Upper lobe of right lung (tissue), 1 donor: ENCODE results near the gene OLAH. TPM values are rescaled to one million over a fixed set of nuclear protein-coding genes. Genes with fewer than 3 reads are reported as not detected.

Experiments
- ATAC-seq: fragments of 200-7000 bp; cut with Tn5 transposase; one replicate; pipeline ENCODE4 v1.9.1; 2020; ENCODE audit warnings: mild to moderate bottlenecking, moderate library complexity
- DNase-seq: peaks from one replicate; pipeline ENCODE4 v3.0.0-alpha.2; 2020
- H3K27ac ChIP-seq: fragments of 200-600 bp; one replicate; pipeline ENCODE4 v1.8.0; 2022
- H3K27me3 ChIP-seq: fragments of 200-600 bp; one replicate; pipeline ENCODE4 v1.8.0; 2022; ENCODE audit warnings: mild to moderate bottlenecking
- H3K36me3 ChIP-seq: fragments of 200-600 bp; one replicate; pipeline ENCODE4 v1.8.0; 2022
- H3K4me1 ChIP-seq: fragments of 200-600 bp; one replicate; pipeline ENCODE4 v1.8.0; 2022
- H3K4me3 ChIP-seq: fragments of 200-600 bp; one replicate; pipeline ENCODE4 v1.8.0; 2022; ENCODE audit warnings: mild to moderate bottlenecking
- H3K9me3 ChIP-seq: fragments of 200-600 bp; one replicate; pipeline ENCODE4 v1.8.0; 2022
- intact Hi-C: fragments of 100-400 bp; cut with DNase I; formaldehyde crosslinking; loops from one replicate; pipeline ENCODE4 v1.11.0; 2022
- total RNA-seq: library from RNA; stranded (reverse); fragmentation: NEBNext Ultra II Directional; extraction: Animal tissue kit (Norgen Biotek cat#: 25700); gene quantifications from one replicate; pipeline ENCODE4 v1.2.1, GENCODE V29; 2021
- TF ChIP-seq, protein P1 (sequence below): fragments of 200-600 bp; IDR thresholded peaks from one replicate; pipeline ENCODE4 v1.8.0; 2022; ENCODE audit warnings: antibody characterized with exemption
- donor health status: DM: no; HTN: yes; CAD: no; lungs with severe emphysema.

OLAH gene
- total RNA-seq, 1 donor from 2014 or later = 0.93 TPM

DNA sequence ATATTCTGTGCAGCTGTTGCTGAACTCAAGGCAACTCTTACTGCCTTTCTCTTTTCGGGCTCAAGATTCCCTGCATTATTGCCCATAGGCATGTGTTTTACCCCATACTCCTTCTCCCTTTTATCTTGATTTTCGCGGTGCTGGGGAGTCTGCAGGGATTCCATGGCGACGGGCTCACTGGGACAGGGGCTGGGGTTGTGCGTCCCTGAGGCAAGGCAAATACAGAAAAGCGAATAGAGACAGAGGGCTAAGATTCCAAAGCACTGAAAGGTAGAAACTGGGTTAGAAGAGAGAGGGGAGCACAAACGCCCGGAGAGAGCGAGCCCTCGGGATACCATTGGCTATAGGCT is 52.9 kb downstream of the OLAH start:
- peaks cover 5% of the 10 kb centered on the region for H3K36me3 ChIP-seq
- TF ChIP-seq, protein P1, sequence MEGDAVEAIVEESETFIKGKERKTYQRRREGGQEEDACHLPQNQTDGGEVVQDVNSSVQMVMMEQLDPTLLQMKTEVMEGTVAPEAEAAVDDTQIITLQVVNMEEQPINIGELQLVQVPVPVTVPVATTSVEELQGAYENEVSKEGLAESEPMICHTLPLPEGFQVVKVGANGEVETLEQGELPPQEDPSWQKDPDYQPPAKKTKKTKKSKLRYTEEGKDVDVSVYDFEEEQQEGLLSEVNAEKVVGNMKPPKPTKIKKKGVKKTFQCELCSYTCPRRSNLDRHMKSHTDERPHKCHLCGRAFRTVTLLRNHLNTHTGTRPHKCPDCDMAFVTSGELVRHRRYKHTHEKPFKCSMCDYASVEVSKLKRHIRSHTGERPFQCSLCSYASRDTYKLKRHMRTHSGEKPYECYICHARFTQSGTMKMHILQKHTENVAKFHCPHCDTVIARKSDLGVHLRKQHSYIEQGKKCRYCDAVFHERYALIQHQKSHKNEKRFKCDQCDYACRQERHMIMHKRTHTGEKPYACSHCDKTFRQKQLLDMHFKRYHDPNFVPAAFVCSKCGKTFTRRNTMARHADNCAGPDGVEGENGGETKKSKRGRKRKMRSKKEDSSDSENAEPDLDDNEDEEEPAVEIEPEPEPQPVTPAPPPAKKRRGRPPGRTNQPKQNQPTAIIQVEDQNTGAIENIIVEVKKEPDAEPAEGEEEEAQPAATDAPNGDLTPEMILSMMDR = no peak
- peaks cover 25% of the 10 kb centered on the region for H3K4me1 ChIP-seq
- no peaks in the 10 kb centered on the region for H3K9me3 ChIP-seq
- peak overlapping the region; percentile 96 for H3K27ac ChIP-seq
- ATAC-seq (no peak), DNase-seq (no peak)
- peak overlapping the region; percentile 84 for H3K4me3 ChIP-seq
- intact Hi-C loops = no loop called here
- H3K27me3 ChIP-seq = no peaks in the 10 kb centered on the region

DNA sequence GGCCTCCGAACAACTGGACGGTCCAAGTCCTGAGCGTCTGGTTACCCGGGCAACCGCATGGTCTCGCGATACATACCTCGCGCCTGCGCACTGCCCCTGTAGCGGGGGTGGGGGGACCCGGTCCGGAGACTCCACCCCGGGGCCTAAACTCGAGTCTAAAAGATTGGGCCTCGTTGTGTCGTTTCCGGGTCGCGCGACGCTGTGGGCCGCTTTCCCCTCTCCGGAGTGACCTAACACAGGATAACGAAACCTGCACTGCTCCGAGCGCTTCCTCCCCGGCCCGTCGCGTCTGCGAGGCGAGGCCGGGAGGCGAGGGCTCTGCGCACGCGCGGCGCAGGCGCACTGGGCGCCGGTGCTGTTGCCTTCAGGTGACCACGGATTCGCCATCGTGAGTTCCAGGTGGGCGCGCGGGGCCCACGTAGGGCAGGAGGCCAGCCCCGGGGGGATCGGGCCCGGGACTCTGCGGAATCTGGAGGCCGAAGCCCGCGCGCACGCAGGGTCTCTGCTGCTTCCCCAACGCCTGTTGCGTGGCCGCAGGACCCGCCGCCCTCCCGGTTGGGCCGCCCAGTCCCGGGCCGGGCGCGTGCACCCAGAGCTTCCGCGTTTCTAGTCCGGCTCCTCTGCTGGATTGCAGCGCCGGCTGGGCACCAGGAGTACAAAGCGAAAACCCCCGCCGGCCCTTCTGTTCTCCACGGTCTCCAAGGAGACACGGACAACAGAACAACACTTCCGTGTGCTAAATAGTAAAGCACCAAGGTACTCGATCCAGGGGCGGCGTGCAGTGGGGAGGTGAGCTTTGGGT is 53.5 kb downstream of the OLAH start, which contains the start of gene RPP38:
Gene RPP38 (plus strand): TSS at position 345 of the 802 bp plus-strand sequence. CDS start 5,960 bp downstream, outside the sequence.
- no peaks in the 10 kb centered on the region for H3K27me3 ChIP-seq
- peak within 1 kb of the TSS; percentile 96 for H3K27ac ChIP-seq
- H3K36me3 ChIP-seq = peaks cover 6% of the 10 kb centered on the region
- peaks cover 25% of the 10 kb centered on the region for H3K4me1 ChIP-seq
- DNase-seq (peak; percentile 99), ATAC-seq (peak; percentile 96)
- no peaks in the 10 kb centered on the region for H3K9me3 ChIP-seq
- intact Hi-C loops = no loop called here
- H3K4me3 ChIP-seq = peak within 1 kb of the TSS; percentile 84
- TF ChIP-seq, protein P1 = no peak

DNA sequence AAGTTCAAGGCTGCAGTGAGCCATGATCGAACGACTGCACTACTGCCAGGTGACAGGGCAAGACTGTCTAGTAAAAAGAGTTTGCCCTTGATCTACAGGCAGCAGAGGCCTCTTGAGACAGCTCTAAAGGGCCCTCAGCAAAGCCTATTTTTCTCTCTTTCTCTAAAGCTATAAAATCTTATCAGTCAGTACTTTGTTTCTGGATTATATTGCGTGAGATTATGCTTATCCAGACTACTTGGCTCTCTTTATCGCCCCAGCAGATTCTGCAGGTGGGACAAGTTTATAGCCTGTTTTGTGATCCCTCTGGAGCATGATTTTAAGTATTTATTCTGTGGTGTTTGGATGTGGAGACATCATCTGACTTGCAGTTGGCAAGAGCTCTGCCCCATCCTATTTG is 56.1 kb downstream of the OLAH start:
- Histone ChIP-seq H3K4me1 (peaks cover 25% of the 10 kb centered on the region), H3K27ac (no peak overlapping the region), H3K9me3 (no peaks in the 10 kb centered on the region), H3K36me3 (peaks cover 32% of the 10 kb centered on the region), H3K27me3 (no peaks in the 10 kb centered on the region), H3K4me3 (no peak overlapping the region)
- TF ChIP-seq, protein P1 = no peak
- intact Hi-C loops = no loop called here
- DNase-seq (no peak), ATAC-seq (no peak)

DNA sequence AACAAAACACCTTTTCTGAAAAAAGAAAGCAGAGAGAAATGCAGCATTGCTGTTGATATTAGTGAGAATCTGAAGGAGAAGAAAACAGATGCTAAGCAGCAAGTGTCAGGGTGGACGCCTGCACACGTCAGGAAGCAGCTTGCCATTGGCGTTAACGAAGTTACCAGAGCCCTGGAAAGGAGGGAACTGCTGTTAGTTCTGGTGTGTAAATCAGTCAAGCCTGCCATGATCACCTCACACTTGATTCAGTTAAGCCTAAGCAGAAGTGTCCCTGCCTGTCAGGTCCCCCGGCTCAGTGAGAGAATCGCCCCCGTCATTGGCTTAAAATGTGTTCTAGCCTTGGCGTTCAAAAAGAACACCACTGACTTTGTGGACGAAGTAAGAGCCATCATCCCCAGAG is 59.8 kb downstream of the OLAH start:
- DNase-seq (no peak), ATAC-seq (no peak)
- H3K4me1 ChIP-seq = peaks cover 19% of the 10 kb centered on the region
- intact Hi-C loops = no loop called here
- no peaks in the 10 kb centered on the region for H3K27me3 ChIP-seq
- H3K4me3 ChIP-seq = no peak overlapping the region
- H3K27ac ChIP-seq = no peak overlapping the region
- TF ChIP-seq, protein P1 = no peak
- no peaks in the 10 kb centered on the region for H3K9me3 ChIP-seq
- peaks cover 56% of the 10 kb centered on the region for H3K36me3 ChIP-seq

DNA sequence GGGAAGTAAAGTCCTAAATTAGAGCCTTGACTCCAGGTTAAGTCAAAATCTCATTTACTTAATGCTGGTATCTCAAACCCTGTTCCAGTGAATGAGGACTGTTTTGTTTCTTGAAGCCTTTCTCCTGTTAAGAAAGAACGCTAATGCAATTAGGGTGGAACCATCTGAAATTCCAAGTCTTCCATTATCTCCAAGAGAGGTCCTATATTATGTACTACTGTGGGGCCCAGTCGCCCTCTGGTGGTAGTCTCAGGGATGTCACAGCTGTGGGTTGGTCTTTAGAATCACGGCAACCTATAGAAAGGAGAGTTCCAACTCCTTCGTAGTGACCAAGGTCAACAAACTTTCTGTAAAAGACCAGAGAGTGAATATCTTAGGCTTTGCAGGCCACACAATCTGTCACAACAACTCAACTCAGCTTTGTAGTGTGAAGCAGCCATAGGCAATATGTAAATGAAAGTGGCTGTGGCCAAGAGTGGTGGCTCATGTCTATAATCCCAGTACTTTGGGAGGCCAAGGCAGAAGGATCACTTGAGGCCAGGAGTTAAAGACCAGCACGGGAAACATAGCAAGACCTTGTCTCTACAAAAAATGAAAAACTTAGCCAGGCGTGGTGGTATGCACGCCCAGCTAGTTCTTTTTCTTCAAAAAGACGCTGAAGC is 62.7 kb downstream of the OLAH start:
- DNase-seq (peak; percentile 70), ATAC-seq (peak; percentile 98)
- no peak overlapping the region for H3K4me3 ChIP-seq
- no peak overlapping the region for H3K27ac ChIP-seq
- no peaks in the 10 kb centered on the region for H3K27me3 ChIP-seq
- TF ChIP-seq, protein P1 = peak; percentile 93
- H3K4me1 ChIP-seq = peaks cover 4% of the 10 kb centered on the region
- H3K9me3 ChIP-seq = no peaks in the 10 kb centered on the region
- peaks cover 76% of the 10 kb centered on the region for H3K36me3 ChIP-seq
- intact Hi-C loops = no loop called here
